ENCODE measurements around the gene CENPP.

- TF ChIP-seq POLR2AphosphoS5 (IDR thresholded peaks at IDR 0.05; ENCODE audit: low read depth, low read length) (no peak), POLR2A (IDR thresholded peaks at IDR 0.05; ENCODE audit: low read depth, low read length) (no peak), SPI1 (IDR thresholded peaks at IDR 0.05; ENCODE audit: low read depth, low read length) (no peak), TAF1 (IDR thresholded peaks at IDR 0.05; ENCODE audit: low read depth, low read length) (no peak)
Observed at GRCh38 chr9:92493749-92494387, 168.1 kb downstream of the CENPP start.
